Transverse colon (tissue), 4 donors: ENCODE results near the gene MAN1C1. TPM values are rescaled to one million over a fixed set of nuclear protein-coding genes. Genes with fewer than 3 reads are reported as not detected.

Source experiments
- DNase-seq: peaks from one replicate; pipeline ENCODE4 v3.0.0-alpha.2; 2019
- H3K27ac ChIP-seq, 4 donors: fragments of 200-600 bp; sonication (generic); 2 replicates each; pipeline ENCODE4 v1.5.1; 2016 to 2018; ENCODE audit warnings: inconsistent platforms in 4 of 4
- H3K27me3 ChIP-seq: fragments of 200-600 bp; sonication (generic); 2 replicates; pipeline ENCODE4 v1.5.1; 2017; ENCODE audit warnings: inconsistent platforms
- H3K36me3 ChIP-seq, 4 donors: fragments of 200-600 bp; sonication (generic); 2 replicates each; pipeline ENCODE4 v1.5.1; 2017 to 2019; ENCODE audit warnings: inconsistent platforms in 4 of 4
- H3K4me1 ChIP-seq, 4 donors: fragments of 200-600 bp; sonication (generic); 2 replicates each; pipeline ENCODE4 v1.5.1; 2017 to 2020; ENCODE audit warnings: inconsistent platforms in 4 of 4
- H3K4me3 ChIP-seq, 4 donors: fragments of 200-600 bp; sonication (generic); 1 replicate in 1 of 4; 2 replicates in 3 of 4; pipeline versions ENCODE4 v1.5.1 to v1.6.1; 2017 to 2019; ENCODE audit warnings: inconsistent platforms in 4 of 4
- H3K9me3 ChIP-seq, 2 donors: fragments of 200-600 bp; sonication (generic); 2 replicates each; pipeline ENCODE4 v1.5.1; 2017 to 2019; ENCODE audit warnings: inconsistent platforms in 2 of 2
- CTCF ChIP-seq, 5 experiments: fragments of 200-600 bp in 3 of 5; fragments of 450-650 bp in 2 of 5; sonication (generic) in 3 of 5; IDR thresholded peaks; 1 replicate in 2 of 5; 2 replicates in 3 of 5; pipeline ENCODE4 v1.5.1; 2016 to 2017; ENCODE audit warnings: antibody characterized with exemption in 5 of 5, inconsistent platforms in 3 of 5, mild to moderate bottlenecking in 2 of 5, moderate library complexity in 1 of 5
- EP300 ChIP-seq: sonication (generic); formaldehyde crosslinking; IDR thresholded peaks from one replicate; pipeline ENCODE4 v1.6.1; 2017; ENCODE audit warnings: antibody characterized with exemption, low read depth
- POLR2A ChIP-seq: fragments of 450-650 bp; IDR thresholded peaks from one replicate; pipeline ENCODE4 v1.6.1; 2016; ENCODE audit warnings: antibody characterized with exemption, mild to moderate bottlenecking, moderate library complexity
- POLR2AphosphoS5 ChIP-seq, 3 donors: sonication (generic); formaldehyde crosslinking; IDR thresholded peaks; one replicate each; pipeline ENCODE4 v1.6.1; 2016; ENCODE audit warnings: antibody characterized with exemption in 3 of 3
- WGBS, 2 donors: methylation state at CpG; one replicate each; pipeline ENCODE4 v1.1.5; 2018; ENCODE audit warnings: low coverage in 1 of 2; 5-methylcytosine and 5-hydroxymethylcytosine counted together
- in situ Hi-C, 4 donors: fragments of 200-750 bp; cut with MboI; loops; one replicate each; pipeline versions ENCODE4 v1.15.0 to v1.15.1; 2017; ENCODE audit warnings: low sequenced_read_pairs in 3 of 4, low pct_ligation_motif_present in 1 of 4, low pct_unique_long_range_greater_than_20kb in 1 of 4
- intact Hi-C: fragments of 100-400 bp; cut with DNase I; formaldehyde crosslinking; loops from one replicate; pipeline ENCODE4 v1.15.1; 2023; ENCODE audit warnings: low total_unique reads
- total RNA-seq, 4 donors: library from RNA; depleted of rRNA; stranded (reverse); fragments of >200 nt; gene quantifications; one replicate each; pipeline ENCODE4 v1.1.0, GENCODE V29; 2016

The MAN1C1 gene
- total RNA-seq, 4 donors from 2014 or later, result 2.4 to 6.8 (median 4.3) TPM

- no peak for TF ChIP-seq POLR2A
- TF ChIP-seq CTCF (IDR thresholded peaks at IDR 0.05), result peak; percentile 91 to 95 (median 92)
- TF ChIP-seq POLR2AphosphoS5 (IDR thresholded peaks at IDR 0.05), result no peak
- TF ChIP-seq EP300, result no peak
- Histone ChIP-seq H3K27ac (no peak overlapping the region), H3K27me3 (no peaks in the 10 kb centered on the region), H3K4me1 (peaks cover 0 to 13% (median 3%) of the 10 kb centered on the region in 4 donors), H3K36me3 (no peaks in the 10 kb centered on the region), H3K9me3 (no peaks in the 10 kb centered on the region), H3K4me3 (no peak overlapping the region)
- WGBS, 2 donors, result 39 to 90% methylated on average over 2 to 19 of the region's 21 CpGs
- DNase-seq, result peak; percentile 79
- in situ Hi-C loops (no loop called here), intact Hi-C loops (no loop called here)
These were observed 194.0 kb downstream of the MAN1C1 start for GRCh38 chr1:25810341-25811299.

- no peak for TF ChIP-seq EP300
- no peak for TF ChIP-seq POLR2AphosphoS5 (IDR thresholded peaks at IDR 0.05)
- no peak for TF ChIP-seq CTCF (IDR thresholded peaks at IDR 0.05)
- TF ChIP-seq POLR2A, result no peak
- Histone ChIP-seq H3K9me3 (no peaks in the 10 kb centered on the region), H3K27ac (no peak overlapping the region), H3K27me3 (no peaks in the 10 kb centered on the region), H3K36me3 (no peaks in the 10 kb centered on the region), H3K4me3 (no peak overlapping the region), H3K4me1 (peaks cover 0 to 7% (median 3%) of the 10 kb centered on the region in 4 donors)
- in situ Hi-C loops (no loop called here), intact Hi-C loops (no loop called here)
- no peak for DNase-seq
- WGBS, 2 donors, result 95% methylated on average over 12 of the region's 13 CpGs; no CpG with 5 or more reads in 1 of the 2 donors
These were observed 194.9 kb downstream of the MAN1C1 start for GRCh38 chr1:25811384-25812082.

- H3K27ac ChIP-seq, result no peak overlapping the region
- H3K27me3 ChIP-seq, result no peaks in the 10 kb centered on the region
- no peak for DNase-seq
- H3K9me3 ChIP-seq, result no peaks in the 10 kb centered on the region
- in situ Hi-C loops (no loop called here), intact Hi-C loops (no loop called here)
- no peak overlapping the region for H3K4me3 ChIP-seq
- peaks cover under 1 to 9% (median 4%) of the 10 kb centered on the region in 4 donors for H3K4me1 ChIP-seq
- 75 to 82% methylated on average over 6 to 11 of the region's 11 CpGs for WGBS, 2 donors
- no peak for TF ChIP-seq CTCF (IDR thresholded peaks at IDR 0.05)
- no peak for TF ChIP-seq POLR2A
- no peak for TF ChIP-seq POLR2AphosphoS5 (IDR thresholded peaks at IDR 0.05)
- no peak for TF ChIP-seq EP300
- no peaks in the 10 kb centered on the region for H3K36me3 ChIP-seq
These were observed 196.6 kb downstream of the MAN1C1 start for GRCh38 chr1:25813071-25813733.
